HepG2 (cell line): ENCODE results near the gene ANO6.
A peak's percentile ranks its signal among the peaks of the same experiment; 100 is the strongest.
"Not testable (repeated sequence)": the region's sequence is repeated elsewhere in the genome, so short reads cannot be mapped to it uniquely, and the experiment has no call there.

Source experiments
- HOXA7 ChIP-seq: sonication (generic); formaldehyde crosslinking; IDR thresholded peaks from 2 replicates; pipeline ENCODE4 v1.8.1; 2022; ENCODE audit warnings: mild to moderate bottlenecking, missing genetic modification reagents, moderate library complexity
- POLR2A ChIP-seq, 2 experiments: IDR thresholded peaks; 2 replicates each; pipeline ENCODE4 v1.6.1; 2011; ENCODE audit warnings: low read depth in 2 of 2, low read length in 2 of 2, mild to moderate bottlenecking in 1 of 2, moderate library complexity in 1 of 2; ENCODE audit not compliant: insufficient read depth in 1 of 2
- TBL1XR1 ChIP-seq: fragments of 150-350 bp; IDR thresholded peaks from 2 replicates; pipeline ENCODE4 v1.6.1; 2014; ENCODE audit warnings: borderline replicate concordance, low read length; ENCODE audit not compliant: partially characterized antibody
- ZNF18 ChIP-seq: sonication (generic); formaldehyde crosslinking; IDR thresholded peaks from 2 replicates; pipeline ENCODE4 v1.8.0; 2022; ENCODE audit warnings: mild to moderate bottlenecking, missing genetic modification reagents; ENCODE audit not compliant: insufficient replicate concordance
- TF ChIP-seq, protein P1 (sequence below): sonication (generic); formaldehyde crosslinking; IDR thresholded peaks from 2 replicates; pipeline ENCODE4 v1.5.0; 2020; ENCODE audit warnings: mild to moderate bottlenecking, missing genetic modification reagents, moderate library complexity

- not testable (repeated sequence) for TF ChIP-seq TBL1XR1; ZNF18; POLR2A (IDR thresholded peaks at IDR 0.05; ENCODE audit: insufficient read depth in 1 of 2, low read depth in 2 of 2, low read length in 2 of 2); HOXA7 (CRISPR knock-in tag)
- TF ChIP-seq, protein P1, sequence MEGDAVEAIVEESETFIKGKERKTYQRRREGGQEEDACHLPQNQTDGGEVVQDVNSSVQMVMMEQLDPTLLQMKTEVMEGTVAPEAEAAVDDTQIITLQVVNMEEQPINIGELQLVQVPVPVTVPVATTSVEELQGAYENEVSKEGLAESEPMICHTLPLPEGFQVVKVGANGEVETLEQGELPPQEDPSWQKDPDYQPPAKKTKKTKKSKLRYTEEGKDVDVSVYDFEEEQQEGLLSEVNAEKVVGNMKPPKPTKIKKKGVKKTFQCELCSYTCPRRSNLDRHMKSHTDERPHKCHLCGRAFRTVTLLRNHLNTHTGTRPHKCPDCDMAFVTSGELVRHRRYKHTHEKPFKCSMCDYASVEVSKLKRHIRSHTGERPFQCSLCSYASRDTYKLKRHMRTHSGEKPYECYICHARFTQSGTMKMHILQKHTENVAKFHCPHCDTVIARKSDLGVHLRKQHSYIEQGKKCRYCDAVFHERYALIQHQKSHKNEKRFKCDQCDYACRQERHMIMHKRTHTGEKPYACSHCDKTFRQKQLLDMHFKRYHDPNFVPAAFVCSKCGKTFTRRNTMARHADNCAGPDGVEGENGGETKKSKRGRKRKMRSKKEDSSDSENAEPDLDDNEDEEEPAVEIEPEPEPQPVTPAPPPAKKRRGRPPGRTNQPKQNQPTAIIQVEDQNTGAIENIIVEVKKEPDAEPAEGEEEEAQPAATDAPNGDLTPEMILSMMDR, result peak; percentile 58
These were observed 42.6 kb upstream of the ANO6 start for GRCh38 chr12:45173293-45173692.
